WTC11 (cell line): ENCODE measurements around the gene ATG9B.

ENCODE experiments used
- ATF1 ChIP-seq: sonication (generic); formaldehyde crosslinking; IDR thresholded peaks from 2 replicates; pipeline ENCODE4 v1.8.1; 2023; ENCODE audit warnings: mild to moderate bottlenecking, moderate library complexity, missing genetic modification reagents
- IRF2 ChIP-seq: sonication (generic); formaldehyde crosslinking; IDR thresholded peaks from 2 replicates; pipeline ENCODE4 v1.8.0; 2022; ENCODE audit warnings: low read depth, missing genetic modification reagents, borderline replicate concordance
- NFYB ChIP-seq: sonication (generic); formaldehyde crosslinking; conservative IDR thresholded peaks from 2 replicates; pipeline ENCODE4 v1.8.0; 2022; ENCODE audit warnings: low read depth, missing genetic modification reagents
- PRDM15 ChIP-seq: sonication (generic); formaldehyde crosslinking; IDR thresholded peaks from 2 replicates; pipeline ENCODE4 v1.8.0; 2022; ENCODE audit warnings: missing genetic modification reagents
- ZNF232 ChIP-seq: sonication (generic); formaldehyde crosslinking; IDR thresholded peaks from 2 replicates; pipeline ENCODE4 v1.8.0; 2022; ENCODE audit warnings: mild to moderate bottlenecking, missing genetic modification reagents
- TF ChIP-seq, protein P1 (sequence below): fragments of 200-600 bp; IDR thresholded peaks from 2 replicates; pipeline ENCODE4 v1.8.0; 2022; ENCODE audit warnings: antibody characterized with exemption
- TF ChIP-seq, protein P2 (sequence below): sonication (generic); formaldehyde crosslinking; IDR thresholded peaks from 2 replicates; pipeline ENCODE4 v1.8.1; 2023; ENCODE audit warnings: mild to moderate bottlenecking, missing genetic modification reagents
- TF ChIP-seq, protein P3 (sequence below): sonication (generic); formaldehyde crosslinking; conservative IDR thresholded peaks from 2 replicates; pipeline ENCODE4 v1.8.1; 2022; ENCODE audit warnings: mild to moderate bottlenecking, missing genetic modification reagents
- TF ChIP-seq, protein P4 (sequence below): sonication (generic); formaldehyde crosslinking; IDR thresholded peaks from 2 replicates; pipeline ENCODE4 v1.8.0; 2022; ENCODE audit warnings: mild to moderate bottlenecking, missing genetic modification reagents

DNA sequence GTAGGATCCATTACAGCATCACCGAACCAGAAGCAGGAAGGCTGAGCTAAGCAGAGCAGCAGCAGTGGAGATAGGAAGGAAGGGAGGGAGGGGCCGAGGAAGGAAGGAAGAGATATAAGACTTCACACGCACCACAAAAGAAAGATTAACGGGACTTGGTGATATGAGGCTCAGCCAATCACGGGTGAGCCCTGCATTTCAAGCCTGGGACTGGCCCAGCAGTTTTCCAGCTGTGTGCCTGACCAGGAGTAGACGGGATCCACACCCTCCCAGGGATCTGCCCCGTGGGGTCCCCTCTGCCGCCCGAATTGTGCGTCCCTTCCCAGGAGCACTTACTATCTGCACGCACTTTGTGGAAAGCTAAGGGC is 16.2 kb downstream of the ATG9B start:
- TF ChIP-seq, protein P1, sequence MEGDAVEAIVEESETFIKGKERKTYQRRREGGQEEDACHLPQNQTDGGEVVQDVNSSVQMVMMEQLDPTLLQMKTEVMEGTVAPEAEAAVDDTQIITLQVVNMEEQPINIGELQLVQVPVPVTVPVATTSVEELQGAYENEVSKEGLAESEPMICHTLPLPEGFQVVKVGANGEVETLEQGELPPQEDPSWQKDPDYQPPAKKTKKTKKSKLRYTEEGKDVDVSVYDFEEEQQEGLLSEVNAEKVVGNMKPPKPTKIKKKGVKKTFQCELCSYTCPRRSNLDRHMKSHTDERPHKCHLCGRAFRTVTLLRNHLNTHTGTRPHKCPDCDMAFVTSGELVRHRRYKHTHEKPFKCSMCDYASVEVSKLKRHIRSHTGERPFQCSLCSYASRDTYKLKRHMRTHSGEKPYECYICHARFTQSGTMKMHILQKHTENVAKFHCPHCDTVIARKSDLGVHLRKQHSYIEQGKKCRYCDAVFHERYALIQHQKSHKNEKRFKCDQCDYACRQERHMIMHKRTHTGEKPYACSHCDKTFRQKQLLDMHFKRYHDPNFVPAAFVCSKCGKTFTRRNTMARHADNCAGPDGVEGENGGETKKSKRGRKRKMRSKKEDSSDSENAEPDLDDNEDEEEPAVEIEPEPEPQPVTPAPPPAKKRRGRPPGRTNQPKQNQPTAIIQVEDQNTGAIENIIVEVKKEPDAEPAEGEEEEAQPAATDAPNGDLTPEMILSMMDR = no peak
- TF ChIP-seq ZNF232 (no peak), PRDM15 (no peak), ATF1 (CRISPR knock-in tag) (no peak), NFYB (CRISPR knock-in tag) (no peak), IRF2 (no peak)
- TF ChIP-seq, protein P2, sequence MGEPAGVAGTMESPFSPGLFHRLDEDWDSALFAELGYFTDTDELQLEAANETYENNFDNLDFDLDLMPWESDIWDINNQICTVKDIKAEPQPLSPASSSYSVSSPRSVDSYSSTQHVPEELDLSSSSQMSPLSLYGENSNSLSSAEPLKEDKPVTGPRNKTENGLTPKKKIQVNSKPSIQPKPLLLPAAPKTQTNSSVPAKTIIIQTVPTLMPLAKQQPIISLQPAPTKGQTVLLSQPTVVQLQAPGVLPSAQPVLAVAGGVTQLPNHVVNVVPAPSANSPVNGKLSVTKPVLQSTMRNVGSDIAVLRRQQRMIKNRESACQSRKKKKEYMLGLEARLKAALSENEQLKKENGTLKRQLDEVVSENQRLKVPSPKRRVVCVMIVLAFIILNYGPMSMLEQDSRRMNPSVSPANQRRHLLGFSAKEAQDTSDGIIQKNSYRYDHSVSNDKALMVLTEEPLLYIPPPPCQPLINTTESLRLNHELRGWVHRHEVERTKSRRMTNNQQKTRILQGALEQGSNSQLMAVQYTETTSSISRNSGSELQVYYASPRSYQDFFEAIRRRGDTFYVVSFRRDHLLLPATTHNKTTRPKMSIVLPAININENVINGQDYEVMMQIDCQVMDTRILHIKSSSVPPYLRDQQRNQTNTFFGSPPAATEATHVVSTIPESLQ (CRISPR knock-in tag) = no peak
- TF ChIP-seq, protein P3, sequence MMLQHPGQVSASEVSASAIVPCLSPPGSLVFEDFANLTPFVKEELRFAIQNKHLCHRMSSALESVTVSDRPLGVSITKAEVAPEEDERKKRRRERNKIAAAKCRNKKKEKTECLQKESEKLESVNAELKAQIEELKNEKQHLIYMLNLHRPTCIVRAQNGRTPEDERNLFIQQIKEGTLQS (CRISPR knock-in tag) = no peak
- TF ChIP-seq, protein P4, sequence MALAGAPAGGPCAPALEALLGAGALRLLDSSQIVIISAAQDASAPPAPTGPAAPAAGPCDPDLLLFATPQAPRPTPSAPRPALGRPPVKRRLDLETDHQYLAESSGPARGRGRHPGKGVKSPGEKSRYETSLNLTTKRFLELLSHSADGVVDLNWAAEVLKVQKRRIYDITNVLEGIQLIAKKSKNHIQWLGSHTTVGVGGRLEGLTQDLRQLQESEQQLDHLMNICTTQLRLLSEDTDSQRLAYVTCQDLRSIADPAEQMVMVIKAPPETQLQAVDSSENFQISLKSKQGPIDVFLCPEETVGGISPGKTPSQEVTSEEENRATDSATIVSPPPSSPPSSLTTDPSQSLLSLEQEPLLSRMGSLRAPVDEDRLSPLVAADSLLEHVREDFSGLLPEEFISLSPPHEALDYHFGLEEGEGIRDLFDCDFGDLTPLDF (CRISPR knock-in tag) = no peak
